ENCODE results near the gene PPP1R16B.

PPP1R16B gene

GRCh38 chr20:38889050-38889449 is 83.6 kb downstream of the PPP1R16B start:
- Mint-ChIP-seq H3K4me1 (peaks cover 27% of the 10 kb centered on the region), H3K9me3 (no peaks in the 10 kb centered on the region), H3K4me3 (no peak overlapping the region), H3K36me3 (peaks cover 18% of the 10 kb centered on the region), H3K27ac (no peak overlapping the region), H3K27me3 (no peaks in the 10 kb centered on the region)
- DNase-seq: no peak
- CTCF ChIA-PET: no interaction called here

GRCh38 chr20:38889792-38890496 is 84.4 kb downstream of the PPP1R16B start:
- CTCF ChIA-PET: interaction anchor here (0.5 kb wide), 1 partner anchor 32 kb away, joined by 3 read pairs; no protein-coding TSS in a partner anchor
- Mint-ChIP-seq H3K27me3 (no peaks in the 10 kb centered on the region), H3K4me1 (peaks cover 34% of the 10 kb centered on the region), H3K36me3 (peaks cover 24% of the 10 kb centered on the region), H3K4me3 (no peak overlapping the region), H3K27ac (no peak overlapping the region), H3K9me3 (no peaks in the 10 kb centered on the region)
- DNase-seq: no peak

GRCh38 chr20:38890497-38890818 is 85.0 kb downstream of the PPP1R16B start:
- Mint-ChIP-seq H3K36me3 (peaks cover 24% of the 10 kb centered on the region), H3K4me1 (peaks cover 34% of the 10 kb centered on the region), H3K27ac (no peak overlapping the region), H3K4me3 (no peak overlapping the region), H3K27me3 (no peaks in the 10 kb centered on the region), H3K9me3 (no peaks in the 10 kb centered on the region)
- DNase-seq: no peak
- CTCF ChIA-PET: interaction anchor here (1.1 to 3.3 kb wide), 2 partner anchors 9 to 126 kb away, joined by 3 to 27 read pairs; no protein-coding TSS in a partner anchor

DNA sequence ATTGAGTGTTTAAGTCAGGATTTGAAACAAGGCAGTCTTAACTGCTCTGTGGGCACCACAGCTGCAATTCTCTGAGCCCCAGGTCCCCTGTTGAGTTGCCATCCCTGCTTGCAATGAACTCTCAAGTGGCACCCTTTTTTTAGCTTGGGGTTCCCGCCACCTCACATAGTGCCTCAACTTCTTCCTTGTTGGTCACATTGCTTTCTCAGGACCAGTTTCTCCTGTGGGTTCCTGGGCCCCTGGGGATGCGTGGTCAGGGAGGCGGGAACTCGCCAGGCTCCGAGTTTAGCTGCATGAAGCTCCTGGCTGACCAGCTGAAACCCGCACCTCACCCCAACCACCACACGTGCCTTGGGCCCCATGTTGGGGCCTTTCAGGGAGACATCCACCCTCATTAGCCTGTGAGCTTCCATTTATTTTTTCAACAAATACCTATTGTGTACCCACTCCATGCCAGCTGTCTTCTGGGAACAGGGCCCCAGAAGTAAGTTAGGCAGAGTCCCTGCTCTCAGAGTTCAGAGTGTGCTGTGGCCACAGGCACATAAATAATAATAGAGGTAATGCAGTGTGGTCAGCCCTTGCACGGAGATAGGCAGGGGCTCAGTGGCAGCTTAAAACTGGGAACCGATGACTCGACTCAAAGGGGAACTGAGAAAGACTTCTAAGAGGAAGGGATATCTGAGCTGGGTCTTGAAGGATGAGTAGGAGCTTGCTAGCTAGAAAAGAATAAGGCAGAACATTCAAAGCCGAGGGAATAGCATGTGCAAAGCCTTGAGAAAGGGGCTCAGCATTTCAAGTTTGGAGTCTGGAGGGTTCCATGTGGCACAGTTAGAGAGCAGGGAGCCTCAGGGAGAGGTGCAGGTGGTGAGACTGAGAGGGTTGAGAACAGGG is 86.8 kb downstream of the PPP1R16B start:
- no peak overlapping the region for H3K4me3 Mint-ChIP-seq
- peak overlapping the region; percentile 73 for H3K27ac Mint-ChIP-seq
- H3K4me1 Mint-ChIP-seq: peaks cover 34% of the 10 kb centered on the region
- peaks cover 33% of the 10 kb centered on the region for H3K36me3 Mint-ChIP-seq
- CTCF ChIA-PET: interaction anchor here (0.7 to 3.3 kb wide), 27 partner anchors 10 to 243 kb away, joined by 3 to 33 read pairs (median 4); partner anchors contain the start of gene PPP1R16B
- DNase-seq: no peak
- H3K9me3 Mint-ChIP-seq: no peaks in the 10 kb centered on the region
- no peaks in the 10 kb centered on the region for H3K27me3 Mint-ChIP-seq

DNA sequence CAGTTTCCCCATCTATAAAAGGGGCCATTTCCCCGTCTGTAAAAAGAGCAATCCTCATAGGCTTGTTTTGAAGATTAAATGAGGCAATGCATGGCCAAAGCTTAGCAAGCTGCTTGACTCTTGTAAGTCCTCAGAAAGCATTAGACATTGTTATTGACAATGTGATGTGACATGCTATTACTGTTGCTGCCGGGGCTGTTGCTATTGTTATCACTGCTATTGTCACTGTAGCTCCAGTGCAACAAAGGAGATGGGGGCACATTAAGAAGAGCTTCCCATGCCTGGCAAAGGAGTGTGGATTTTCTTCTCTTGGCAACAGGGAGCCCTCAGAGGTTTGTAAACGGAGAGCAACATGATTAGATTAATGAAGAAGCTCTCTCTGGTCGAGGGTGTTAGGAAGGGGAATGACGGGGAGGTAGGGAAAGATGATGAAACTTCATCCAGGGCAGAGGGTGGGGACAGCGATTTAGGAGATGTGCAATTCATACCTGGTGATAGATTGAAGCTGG is 87.6 kb downstream of the PPP1R16B start:
- H3K9me3 Mint-ChIP-seq: no peaks in the 10 kb centered on the region
- peak overlapping the region; percentile 73 for H3K27ac Mint-ChIP-seq
- peaks cover 41% of the 10 kb centered on the region for H3K36me3 Mint-ChIP-seq
- H3K4me3 Mint-ChIP-seq: peak overlapping the region; percentile 3
- H3K27me3 Mint-ChIP-seq: no peaks in the 10 kb centered on the region
- CTCF ChIA-PET: interaction anchor here (0.7 to 3.3 kb wide), 24 partner anchors 9 to 244 kb away, joined by 3 to 33 read pairs (median 4); partner anchors contain the start of gene PPP1R16B
- DNase-seq: no peak
- H3K4me1 Mint-ChIP-seq: peaks cover 32% of the 10 kb centered on the region

GRCh38 chr20:38893565-38894090 is 88.1 kb downstream of the PPP1R16B start:
- peak; percentile 82 for DNase-seq

DNA sequence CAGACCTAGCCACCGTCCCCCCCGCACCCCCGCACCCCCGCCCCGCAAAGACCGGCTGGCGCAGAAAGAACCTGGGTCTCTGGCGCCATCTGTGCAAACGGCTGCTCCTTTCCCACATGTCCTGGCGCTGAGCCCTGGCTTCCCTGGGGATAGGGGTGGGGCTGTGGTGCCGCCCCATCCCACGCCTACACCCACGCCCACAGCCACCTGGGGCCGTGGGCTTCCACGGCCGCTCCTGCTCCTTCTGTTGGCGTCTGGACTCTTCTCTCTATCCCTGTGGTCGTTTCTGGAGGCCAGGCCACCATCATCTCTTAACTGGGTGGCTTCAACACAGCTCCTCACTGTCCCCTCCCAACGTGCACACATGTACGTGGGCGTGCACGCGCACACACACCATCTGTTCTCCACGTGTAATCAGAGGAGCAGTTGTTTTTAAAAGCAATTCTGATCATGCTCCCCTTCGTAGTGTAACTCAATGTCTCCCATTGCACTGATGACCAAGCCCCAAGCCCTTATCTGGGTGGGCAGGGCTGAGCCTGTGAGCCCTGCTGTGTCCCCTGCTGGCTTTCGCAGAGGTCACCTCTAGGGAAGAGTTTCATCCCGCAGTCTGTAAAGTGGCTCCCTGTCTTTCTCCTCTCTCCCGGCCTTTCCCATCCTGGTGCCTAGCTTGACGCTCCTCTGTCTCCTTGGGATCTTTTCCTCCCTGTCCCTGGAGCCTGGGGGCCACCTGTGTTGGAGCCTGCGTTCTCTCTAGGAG is 88.8 kb downstream of the PPP1R16B start:
- Mint-ChIP-seq H3K36me3 (peaks cover 49% of the 10 kb centered on the region), H3K27ac (no peak overlapping the region), H3K9me3 (no peaks in the 10 kb centered on the region), H3K4me1 (peaks cover 31% of the 10 kb centered on the region), H3K4me3 (no peak overlapping the region), H3K27me3 (no peaks in the 10 kb centered on the region)
- no peak for DNase-seq
- CTCF ChIA-PET: interaction anchor here (0.8 to 3.3 kb wide), 12 partner anchors 10 to 236 kb away, joined by 3 to 33 read pairs (median 4); partner anchors contain the start of gene ACTR5

More at GRCh38 chr20:38893565-38894090, 88.1 kb downstream of the PPP1R16B start:
- CTCF ChIA-PET: interaction anchor here (0.7 to 3.3 kb wide), 24 partner anchors 8 to 244 kb away, joined by 3 to 33 read pairs (median 4); partner anchors contain the start of genes ACTR5 and PPP1R16B
- peak overlapping the region; percentile 73 for H3K27ac Mint-ChIP-seq
- H3K4me3 Mint-ChIP-seq: no peak overlapping the region
- peaks cover 44% of the 10 kb centered on the region for H3K36me3 Mint-ChIP-seq
- no peaks in the 10 kb centered on the region for H3K27me3 Mint-ChIP-seq
- peaks cover 32% of the 10 kb centered on the region for H3K4me1 Mint-ChIP-seq
- no peaks in the 10 kb centered on the region for H3K9me3 Mint-ChIP-seq

GRCh38 chr20:38895098-38895949 is 89.8 kb downstream of the PPP1R16B start:
- CTCF ChIA-PET: interaction anchor here (0.8 to 3.3 kb wide), 10 partner anchors 9 to 245 kb away, joined by 3 to 23 read pairs (median 4); no protein-coding TSS in a partner anchor
- DNase-seq: no peak
- H3K4me3 Mint-ChIP-seq: no peak overlapping the region
- peaks cover 52% of the 10 kb centered on the region for H3K36me3 Mint-ChIP-seq
- H3K9me3 Mint-ChIP-seq: no peaks in the 10 kb centered on the region
- no peak overlapping the region for H3K27ac Mint-ChIP-seq
- H3K27me3 Mint-ChIP-seq: no peaks in the 10 kb centered on the region
- H3K4me1 Mint-ChIP-seq: peaks cover 30% of the 10 kb centered on the region

GRCh38 chr20:38896009-38896594 is 90.6 kb downstream of the PPP1R16B start:
- peaks cover 53% of the 10 kb centered on the region for H3K36me3 Mint-ChIP-seq
- H3K27ac Mint-ChIP-seq: no peak overlapping the region
- no peak overlapping the region for H3K4me3 Mint-ChIP-seq
- CTCF ChIA-PET: interaction anchor here (1.1 to 1.5 kb wide), 4 partner anchors 89 to 246 kb away, joined by 3 to 7 read pairs (median 4); no protein-coding TSS in a partner anchor
- peaks cover 30% of the 10 kb centered on the region for H3K4me1 Mint-ChIP-seq
- H3K27me3 Mint-ChIP-seq: no peaks in the 10 kb centered on the region
- no peak for DNase-seq
- H3K9me3 Mint-ChIP-seq: no peaks in the 10 kb centered on the region

DNA sequence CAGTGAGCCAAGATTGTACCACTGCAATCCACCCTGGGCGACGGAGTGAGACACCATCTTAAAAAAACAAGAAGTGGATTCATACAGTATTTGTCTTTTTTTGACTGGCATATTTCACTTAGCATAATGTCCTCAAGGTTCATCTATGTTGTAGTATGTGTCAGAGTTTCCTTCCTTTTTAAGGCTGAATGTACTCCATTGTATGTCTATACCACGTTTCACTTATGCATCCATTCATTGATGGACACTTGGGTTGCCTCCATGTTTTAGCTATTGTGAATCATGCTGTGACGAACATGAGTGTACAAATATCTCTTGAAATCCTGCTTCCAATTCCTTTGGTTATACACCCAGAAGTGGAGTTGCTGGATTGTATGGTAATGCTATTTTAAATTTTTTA is 91.8 kb downstream of the PPP1R16B start:
- H3K27ac Mint-ChIP-seq: no peak overlapping the region
- peaks cover 60% of the 10 kb centered on the region for H3K36me3 Mint-ChIP-seq
- CTCF ChIA-PET: interaction anchor here (1.3 kb wide), 1 partner anchor 243 kb away, joined by 3 read pairs; no protein-coding TSS in a partner anchor
- peaks cover 24% of the 10 kb centered on the region for H3K4me1 Mint-ChIP-seq
- H3K9me3 Mint-ChIP-seq: no peaks in the 10 kb centered on the region
- H3K4me3 Mint-ChIP-seq: no peak overlapping the region
- H3K27me3 Mint-ChIP-seq: no peaks in the 10 kb centered on the region
- no peak for DNase-seq

- no peak overlapping the region for H3K4me3 Mint-ChIP-seq
- CTCF ChIA-PET: no interaction called here
- H3K27ac Mint-ChIP-seq: no peak overlapping the region
- H3K36me3 Mint-ChIP-seq: peaks cover 78% of the 10 kb centered on the region
- H3K9me3 Mint-ChIP-seq: peaks cover 4% of the 10 kb centered on the region
- no peaks in the 10 kb centered on the region for H3K4me1 Mint-ChIP-seq
- DNase-seq: no peak
- H3K27me3 Mint-ChIP-seq: no peaks in the 10 kb centered on the region
Observed at GRCh38 chr20:38900606-38901005, 95.1 kb downstream of the PPP1R16B start.

DNA sequence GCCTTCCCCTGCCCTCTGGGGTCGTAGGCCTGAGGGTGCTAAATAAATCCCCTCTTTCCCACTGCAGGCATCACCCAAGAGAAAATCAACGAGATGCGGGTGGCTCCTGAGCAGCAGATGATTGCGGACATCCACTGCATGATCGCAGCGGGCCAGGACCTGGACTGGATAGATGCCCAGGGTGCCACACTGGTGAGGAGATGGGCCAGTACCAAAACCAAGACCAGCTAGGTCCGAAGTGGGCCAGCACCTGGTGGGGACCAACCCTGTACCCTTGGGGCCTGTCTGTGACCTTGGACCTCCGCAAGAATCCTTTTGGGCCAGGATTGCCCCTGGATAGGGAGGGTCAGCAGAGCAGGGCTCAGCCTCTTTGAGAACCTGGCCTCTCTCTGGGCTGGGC is 97.1 kb downstream of the PPP1R16B start:
- CTCF ChIA-PET: interaction anchor here (1.8 kb wide), 1 partner anchor 10 kb away, joined by 6 read pairs; no protein-coding TSS in a partner anchor
- no peak overlapping the region for H3K4me3 Mint-ChIP-seq
- no peaks in the 10 kb centered on the region for H3K27me3 Mint-ChIP-seq
- H3K9me3 Mint-ChIP-seq: peaks cover 4% of the 10 kb centered on the region
- DNase-seq: no peak
- no peaks in the 10 kb centered on the region for H3K4me1 Mint-ChIP-seq
- H3K36me3 Mint-ChIP-seq: peaks cover 80% of the 10 kb centered on the region
- H3K27ac Mint-ChIP-seq: no peak overlapping the region
